NCI-H774 (cell line): ENCODE measurements around the gene OR8B3.
A peak's percentile ranks its signal among the peaks of the same experiment; 100 is the strongest.
"Not testable (repeated sequence)": the region's sequence is repeated elsewhere in the genome, so short reads cannot be mapped to it uniquely, and the experiment has no call there.

Experiments
- DNase-seq: peaks from one replicate; lab custom pipeline; 2025; lab: John Stamatoyannopoulos, UW

The OR8B3 gene

GRCh38 chr11:124398924-124399323 lies at the start of gene OR8B3:
Gene OR8B3, minus strand, starts transcription at chr11:124399024. Its CDS starts 1,673 bp downstream, at chr11:124397351.
- no peak for DNase-seq

- DNase-seq: no peak
Measured at GRCh38 chr11:124446916-124447315, 48.1 kb upstream of the OR8B3 start.

- no peak for DNase-seq
Measured at GRCh38 chr11:124445646-124446150, 46.9 kb upstream of the OR8B3 start, which contains the start of gene OR8B8. Gene OR8B8, minus strand, starts transcription at chr11:124445696. Its CDS starts 4,611 bp downstream, at chr11:124441085.

- DNase-seq: no peak
Measured at GRCh38 chr11:124442847-124443246, 44.0 kb upstream of the OR8B3 start.

GRCh38 chr11:124442442-124442841 lies 43.6 kb upstream of the OR8B3 start:
- no peak for DNase-seq

GRCh38 chr11:124441519-124441918 lies 42.7 kb upstream of the OR8B3 start:
- DNase-seq: no peak

GRCh38 chr11:124441081-124441480 lies 42.3 kb upstream of the OR8B3 start:
- DNase-seq: no peak

GRCh38 chr11:124440608-124441007 lies 41.8 kb upstream of the OR8B3 start:
- no peak for DNase-seq

GRCh38 chr11:124434699-124435098 lies 35.9 kb upstream of the OR8B3 start:
- no peak for DNase-seq

GRCh38 chr11:124429599-124429998 lies 30.8 kb upstream of the OR8B3 start:
- no peak for DNase-seq

- DNase-seq: no peak
Measured at GRCh38 chr11:124424384-124424921, 25.6 kb upstream of the OR8B3 start, which contains the start of gene OR8B4. Gene OR8B4, minus strand, starts transcription at chr11:124424871. Its CDS starts 0 bp downstream, at chr11:124424871.

- DNase-seq: no peak
Measured at GRCh38 chr11:124421043-124421442, 22.2 kb upstream of the OR8B3 start.

GRCh38 chr11:124415356-124415923 lies 16.6 kb upstream of the OR8B3 start:
- peak; percentile 28 for DNase-seq

- no peak for DNase-seq
Measured at GRCh38 chr11:124409906-124410305, 11.1 kb upstream of the OR8B3 start.

- DNase-seq: no peak
Measured at GRCh38 chr11:124405581-124405980, 6.8 kb upstream of the OR8B3 start.

- not testable (repeated sequence) for DNase-seq
Measured at GRCh38 chr11:124403186-124403585, 4.4 kb upstream of the OR8B3 start.

- peak; percentile 8 for DNase-seq
Measured at GRCh38 chr11:124402326-124402922, 3.6 kb upstream of the OR8B3 start.

GRCh38 chr11:124396847-124397246 lies 2.0 kb downstream of the OR8B3 start:
- not testable (repeated sequence) for DNase-seq

- DNase-seq: no peak
Measured at GRCh38 chr11:124394408-124394807, 4.4 kb downstream of the OR8B3 start.

- no peak for DNase-seq
Measured at GRCh38 chr11:124384399-124384798, 14.4 kb downstream of the OR8B3 start, which contains the start of gene OR8B2. Gene OR8B2, minus strand, starts transcription at chr11:124384499. Its CDS starts 1,156 bp downstream, at chr11:124383343.

GRCh38 chr11:124382857-124383256 lies 16.0 kb downstream of the OR8B3 start:
- not testable (repeated sequence) for DNase-seq

GRCh38 chr11:124380585-124380984 lies 18.2 kb downstream of the OR8B3 start:
- DNase-seq: no peak

- no peak for DNase-seq
Measured at GRCh38 chr11:124376280-124376679, 22.5 kb downstream of the OR8B3 start.
